Smooth muscle cell (in vitro differentiated cells): ENCODE results near the gene CEP57L1. TPM values are rescaled to one million over a fixed set of nuclear protein-coding genes. Genes with fewer than 3 reads are reported as not detected.

ENCODE experiments used
- DNase-seq: peaks from one replicate; lab custom pipeline; 2025; ENCODE audit not compliant: unreplicated experiment; lab: John Stamatoyannopoulos, UW
- H2AFZ ChIP-seq: fragments of 200-600 bp; sonication (generic); 2 replicates; pipeline ENCODE4 v1.6.0; 2016; ENCODE audit warnings: antibody characterized with exemption, low read depth, mild to moderate bottlenecking
- H3F3A ChIP-seq: fragments of 200-600 bp; sonication (generic); 2 replicates; pipeline ENCODE4 v1.6.0; 2017; ENCODE audit warnings: antibody characterized with exemption, low read depth
- H3K27ac ChIP-seq: fragments of 200-600 bp; sonication (generic); 2 replicates; pipeline ENCODE4 v1.5.1; 2016; ENCODE audit warnings: low read depth, mild to moderate bottlenecking
- H3K27me3 ChIP-seq: fragments of 200-600 bp; sonication (generic); 2 replicates; pipeline ENCODE4 v1.6.1; 2016; ENCODE audit warnings: low read depth, mild to moderate bottlenecking
- H3K36me3 ChIP-seq: fragments of 200-600 bp; sonication (generic); 2 replicates; pipeline ENCODE4 v1.5.1; 2016; ENCODE audit warnings: low read depth
- H3K4me1 ChIP-seq: fragments of 200-600 bp; sonication (generic); 2 replicates; pipeline ENCODE4 v1.5.1; 2016; ENCODE audit warnings: low read depth
- H3K4me2 ChIP-seq: fragments of 200-600 bp; sonication (generic); 2 replicates; pipeline ENCODE4 v1.6.0; 2016; ENCODE audit warnings: mild to moderate bottlenecking
- H3K4me3 ChIP-seq: fragments of 200-600 bp; sonication (generic); 2 replicates; pipeline ENCODE4 v1.5.1; 2016; ENCODE audit warnings: mild to moderate bottlenecking
- H3K79me2 ChIP-seq: fragments of 200-600 bp; sonication (generic); 2 replicates; pipeline ENCODE4 v1.6.0; 2016; ENCODE audit warnings: low read depth, mild to moderate bottlenecking
- H3K9ac ChIP-seq: fragments of 200-600 bp; sonication (generic); 2 replicates; pipeline ENCODE4 v1.6.0; 2016; ENCODE audit warnings: low read depth
- H3K9me3 ChIP-seq: fragments of 200-600 bp; sonication (generic); replicated peaks from 2 replicates; pipeline ENCODE4 v1.5.1; 2016; ENCODE audit warnings: low read depth
- H4K20me1 ChIP-seq: fragments of 200-600 bp; sonication (generic); 2 replicates; pipeline ENCODE4 v1.6.0; 2016; ENCODE audit warnings: low read depth
- WGBS: methylation state at CpG from one replicate; pipeline ENCODE4 v1.1.7; 2016; ENCODE audit warnings: low lambda C conversion rate; 5-methylcytosine and 5-hydroxymethylcytosine counted together
- polyA plus RNA-seq: library from polyadenylated mRNA; unstranded; fragments of >200 nt; fragmentation: Nextera tagmentation; extraction: Ambion mirVana; gene quantifications from 2 replicates; pipeline ENCODE4 v1.2.1, GENCODE V29; 2016
- total RNA-seq: library from RNA; depleted of rRNA; stranded (reverse); fragments of >200 nt; gene quantifications from 2 replicates; pipeline ENCODE4 v1.2.3, GENCODE V29; 2014
- TF ChIP-seq, protein P1 (sequence below): fragments of 200-600 bp; sonication (generic); IDR thresholded peaks from 2 replicates; pipeline ENCODE4 v1.5.1; 2017; ENCODE audit warnings: borderline replicate concordance, mild to moderate bottlenecking, antibody characterized with exemption; ENCODE audit not compliant: insufficient read depth, poor library complexity, severe bottlenecking

The CEP57L1 gene
- total and polyA plus RNA-seq, 2 experiments from 2014 or later, result 24.0 to 36.8 TPM

DNA sequence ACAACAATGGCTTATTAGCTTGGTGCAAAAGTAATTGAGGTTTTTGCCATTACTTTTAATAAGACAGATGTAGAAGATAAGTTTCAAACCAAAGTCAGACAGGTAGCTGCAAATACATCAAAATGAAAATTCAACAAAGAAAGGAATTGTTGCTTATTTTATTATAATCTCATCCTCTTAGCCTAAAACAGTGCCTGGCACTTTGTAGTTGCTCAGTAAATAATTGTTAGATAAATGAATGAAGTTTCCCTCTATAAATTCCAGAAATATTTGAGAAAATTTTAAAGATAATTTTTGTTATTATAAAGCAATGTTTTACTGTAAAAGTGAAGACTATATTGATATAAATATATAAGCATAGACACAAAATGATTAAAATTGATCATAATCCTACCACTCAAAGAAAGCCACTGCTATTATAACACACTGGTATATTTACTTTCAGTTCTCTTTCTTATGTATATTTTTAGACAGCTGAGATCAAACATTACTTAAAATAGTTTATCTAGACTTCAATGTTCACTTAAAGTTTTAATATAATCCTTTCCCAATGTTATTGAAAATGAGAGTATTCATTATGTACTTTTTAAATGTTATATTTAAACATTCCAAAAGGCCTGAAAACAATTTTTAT, 43.2 kb upstream of the CEP57L1 start:
- H3K9me3 ChIP-seq, result no peaks in the 10 kb centered on the region
- no peak overlapping the region for H2AFZ ChIP-seq
- H3K27me3 ChIP-seq, result no peaks in the 10 kb centered on the region
- H3F3A ChIP-seq, result peaks cover 5% of the 10 kb centered on the region
- no peaks in the 10 kb centered on the region for H3K36me3 ChIP-seq
- H3K79me2 ChIP-seq, result no peaks in the 10 kb centered on the region
- no peak overlapping the region for H3K4me3 ChIP-seq
- DNase-seq, result no peak
- TF ChIP-seq, protein P1, sequence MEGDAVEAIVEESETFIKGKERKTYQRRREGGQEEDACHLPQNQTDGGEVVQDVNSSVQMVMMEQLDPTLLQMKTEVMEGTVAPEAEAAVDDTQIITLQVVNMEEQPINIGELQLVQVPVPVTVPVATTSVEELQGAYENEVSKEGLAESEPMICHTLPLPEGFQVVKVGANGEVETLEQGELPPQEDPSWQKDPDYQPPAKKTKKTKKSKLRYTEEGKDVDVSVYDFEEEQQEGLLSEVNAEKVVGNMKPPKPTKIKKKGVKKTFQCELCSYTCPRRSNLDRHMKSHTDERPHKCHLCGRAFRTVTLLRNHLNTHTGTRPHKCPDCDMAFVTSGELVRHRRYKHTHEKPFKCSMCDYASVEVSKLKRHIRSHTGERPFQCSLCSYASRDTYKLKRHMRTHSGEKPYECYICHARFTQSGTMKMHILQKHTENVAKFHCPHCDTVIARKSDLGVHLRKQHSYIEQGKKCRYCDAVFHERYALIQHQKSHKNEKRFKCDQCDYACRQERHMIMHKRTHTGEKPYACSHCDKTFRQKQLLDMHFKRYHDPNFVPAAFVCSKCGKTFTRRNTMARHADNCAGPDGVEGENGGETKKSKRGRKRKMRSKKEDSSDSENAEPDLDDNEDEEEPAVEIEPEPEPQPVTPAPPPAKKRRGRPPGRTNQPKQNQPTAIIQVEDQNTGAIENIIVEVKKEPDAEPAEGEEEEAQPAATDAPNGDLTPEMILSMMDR, result no peak
- H3K9ac ChIP-seq, result no peak overlapping the region
- peaks cover 17% of the 10 kb centered on the region for H3K4me1 ChIP-seq
- H3K4me2 ChIP-seq, result no peak overlapping the region
- H4K20me1 ChIP-seq, result no peaks in the 10 kb centered on the region
- H3K27ac ChIP-seq, result no peak overlapping the region

- no peak for DNase-seq
- no peaks in the 10 kb centered on the region for H3K27me3 ChIP-seq
- H3K79me2 ChIP-seq, result no peaks in the 10 kb centered on the region
- TF ChIP-seq, protein P1, result no peak
- no peaks in the 10 kb centered on the region for H4K20me1 ChIP-seq
- no peak overlapping the region for H3K27ac ChIP-seq
- WGBS, result 97% methylated on average over 4 of the region's 4 CpGs
- H3K4me3 ChIP-seq, result no peak overlapping the region
- H3F3A ChIP-seq, result peaks cover 5% of the 10 kb centered on the region
- H3K9me3 ChIP-seq, result no peaks in the 10 kb centered on the region
- no peak overlapping the region for H3K4me2 ChIP-seq
- H3K36me3 ChIP-seq, result no peaks in the 10 kb centered on the region
- no peak overlapping the region for H2AFZ ChIP-seq
- H3K4me1 ChIP-seq, result peaks cover 17% of the 10 kb centered on the region
- H3K9ac ChIP-seq, result no peak overlapping the region
Measured at GRCh38 chr6:109052852-109053251, 42.5 kb upstream of the CEP57L1 start.

DNA sequence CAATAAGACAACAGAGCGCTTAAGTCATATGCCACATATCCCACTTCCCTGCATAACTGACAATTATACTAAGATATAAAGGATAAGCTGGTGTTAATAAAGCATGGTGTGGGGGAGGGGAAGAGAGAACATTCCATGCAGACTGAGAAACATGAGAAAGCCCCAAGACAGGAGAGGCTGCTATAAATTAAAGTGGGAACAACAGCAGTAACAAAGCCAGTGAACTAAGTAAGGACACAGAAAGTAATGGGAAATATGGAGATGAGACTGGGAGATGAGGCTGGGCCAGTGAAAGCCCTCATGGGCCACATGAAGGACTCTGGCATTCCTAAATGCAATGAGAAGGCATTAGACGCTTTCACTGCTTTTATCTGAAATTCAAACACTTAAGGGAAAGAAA, 42.0 kb upstream of the CEP57L1 start:
- Histone ChIP-seq H3K79me2 (no peaks in the 10 kb centered on the region), H2AFZ (no peak overlapping the region), H4K20me1 (no peaks in the 10 kb centered on the region), H3K9me3 (no peaks in the 10 kb centered on the region), H3K9ac (no peak overlapping the region), H3K4me2 (no peak overlapping the region), H3K36me3 (no peaks in the 10 kb centered on the region), H3K27me3 (no peaks in the 10 kb centered on the region), H3K27ac (no peak overlapping the region), H3K4me1 (peaks cover 17% of the 10 kb centered on the region), H3F3A (peaks cover 5% of the 10 kb centered on the region), H3K4me3 (no peak overlapping the region)
- TF ChIP-seq, protein P1, result no peak
- WGBS, result 87% methylated on average over 2 of the region's 2 CpGs
- DNase-seq, result no peak

- TF ChIP-seq, protein P1, result no peak
- Histone ChIP-seq H2AFZ (no peak overlapping the region), H3K27me3 (no peaks in the 10 kb centered on the region), H3K4me1 (peaks cover 11% of the 10 kb centered on the region), H3K9ac (no peak overlapping the region), H3K27ac (peak overlapping the region; percentile 57), H3K4me3 (no peak overlapping the region), H3K4me2 (peak overlapping the region; percentile 69), H3K36me3 (no peaks in the 10 kb centered on the region), H3F3A (peaks cover 5% of the 10 kb centered on the region), H4K20me1 (no peaks in the 10 kb centered on the region), H3K79me2 (no peaks in the 10 kb centered on the region), H3K9me3 (no peaks in the 10 kb centered on the region)
- DNase-seq, result no peak
- 34% methylated on average over 1 of the region's 1 CpG for WGBS
Measured at GRCh38 chr6:109055771-109056235, 39.5 kb upstream of the CEP57L1 start.
